A549 (cell line): ENCODE measurements around the gene ATP6AP1. TPM values are rescaled to one million over a fixed set of nuclear protein-coding genes. Genes with fewer than 3 reads are reported as not detected.

Experiments
- ATAC-seq, 2 experiments: fragments of 200-7000 bp in 1 of 2; fragments of >200 bp in 1 of 2; cut with Nextera tagmentation in 1 of 2; cut with Tn5 transposase in 1 of 2; 3 replicates each; pipeline versions ENCODE4 v1.8.0 to v1.9.1; 2018 to 2020; ENCODE audit warnings: mild to moderate bottlenecking in 1 of 2, moderate library complexity in 1 of 2
- CTCF ChIA-PET: fragments of 300-600 bp; sonication (Branson Sonifier 250); formaldehyde crosslinking; extraction: SDS; loops from one replicate; lab custom pipeline; 2021; ENCODE audit warnings: antibody characterized with exemption, inconsistent platforms; lab: Yijun Ruan, JAX
- POLR2A ChIA-PET: fragments of 350-600 bp; formaldehyde crosslinking; extraction: SDS; loops from one replicate; lab custom pipeline; 2021; ENCODE audit warnings: antibody characterized with exemption, inconsistent platforms; lab: Yijun Ruan, JAX
- DNase-seq, 2 experiments: peaks; one replicate each; pipeline versions ENCODE4 v3.0.0 to v3.0.0-alpha.2; 2011 to 2016; ENCODE audit warnings: low read depth in 1 of 2, low spot score in 1 of 2
- FAIRE-seq: peaks from 2 replicates; lab custom pipeline; 2011; peaks lifted over from hg19 to GRCh38; lab: Jason Lieb, UNC
- H3K27ac ChIP-seq, 2 experiments: fragments of >200 bp; sonication (Bioruptor Twin); formaldehyde crosslinking; 3 replicates each; pipeline ENCODE4 v1.5.1; 2016 to 2017
- H3K4me1 ChIP-seq: fragments of >200 bp; sonication (Bioruptor Twin); formaldehyde crosslinking; 3 replicates; pipeline ENCODE4 v1.6.1; 2016
- H3K4me2 ChIP-seq: fragments of >200 bp; sonication (Bioruptor Twin); formaldehyde crosslinking; 3 replicates; pipeline ENCODE4 v1.6.1; 2016
- H3K4me3 ChIP-seq: fragments of >200 bp; sonication (Bioruptor Twin); formaldehyde crosslinking; 3 replicates; pipeline ENCODE4 v1.5.1; 2016
- H3K9me3 ChIP-seq: fragments of >200 bp; sonication (Bioruptor Twin); formaldehyde crosslinking; 3 replicates; pipeline ENCODE4 v1.6.1; 2016
- CBX2 ChIP-seq: fragments of 200-600 bp; sonication (generic); IDR thresholded peaks from 2 replicates; pipeline ENCODE4 v1.6.1; 2016; ENCODE audit warnings: low read depth, mild to moderate bottlenecking, borderline replicate concordance
- CBX8 ChIP-seq: fragments of 200-600 bp; sonication (generic); IDR thresholded peaks from 2 replicates; pipeline ENCODE4 v1.6.1; 2016
- CEBPB ChIP-seq, 2 experiments: fragments of >200 bp in 1 of 2; sonication (Bioruptor Twin) in 1 of 2; formaldehyde crosslinking in 1 of 2; IDR thresholded peaks; 2 replicates each; pipeline ENCODE4 v1.6.1; 2012 to 2016
- CHD2 ChIP-seq: fragments of 150-350 bp; IDR thresholded peaks from 2 replicates; pipeline ENCODE4 v1.6.1; 2014; ENCODE audit warnings: low read length; ENCODE audit not compliant: partially characterized antibody
- CHD4 ChIP-seq: fragments of 200-600 bp; sonication (generic); IDR thresholded peaks from 2 replicates; pipeline ENCODE4 v1.6.1; 2016; ENCODE audit warnings: antibody characterized with exemption, mild to moderate bottlenecking, borderline replicate concordance
- E2F6 ChIP-seq: IDR thresholded peaks from 2 replicates; pipeline ENCODE4 v1.6.1; 2012; ENCODE audit warnings: low read depth, borderline replicate concordance
- EP300 ChIP-seq, 2 experiments: fragments of >200 bp; sonication (Bioruptor Twin); formaldehyde crosslinking; IDR thresholded peaks; 2 replicates in 1 of 2; 3 replicates in 1 of 2; pipeline ENCODE4 v1.6.1; 2016 to 2017
- HOXA7 ChIP-seq: fragments of 250-450 bp; sonication (Bioruptor Pico); IDR thresholded peaks from 2 replicates; pipeline ENCODE4 v1.5.0; 2020; ENCODE audit warnings: mild to moderate bottlenecking, moderate library complexity
- HOXB5 ChIP-seq: fragments of 250-450 bp; sonication (Bioruptor Pico); IDR thresholded peaks from 2 replicates; pipeline ENCODE4 v1.5.0; 2020; ENCODE audit warnings: mild to moderate bottlenecking, moderate library complexity
- JUN ChIP-seq, 2 experiments: fragments of >200 bp; sonication (Bioruptor Twin); formaldehyde crosslinking; IDR thresholded peaks; 2 replicates in 1 of 2; 3 replicates in 1 of 2; pipeline ENCODE4 v1.6.1; 2016 to 2017
- KDM1A ChIP-seq: fragments of 200-600 bp; sonication (generic); IDR thresholded peaks from 2 replicates; pipeline ENCODE4 v1.6.1; 2016; ENCODE audit warnings: low read depth, mild to moderate bottlenecking
- MAZ ChIP-seq: fragments of 150-350 bp; IDR thresholded peaks from 2 replicates; pipeline ENCODE4 v1.6.1; 2014; ENCODE audit warnings: antibody characterized with exemption, low read depth, low read length, borderline replicate concordance
- MYC ChIP-seq: IDR thresholded peaks from 2 replicates; pipeline ENCODE4 v1.6.1; 2012; ENCODE audit warnings: mild to moderate bottlenecking, inconsistent platforms, low read length, improper control_type of control experiment, borderline replicate concordance
- PBX3 ChIP-seq: IDR thresholded peaks from 2 replicates; pipeline ENCODE4 v1.6.1; 2012
- PHF8 ChIP-seq: fragments of 200-600 bp; sonication (generic); IDR thresholded peaks from 2 replicates; pipeline ENCODE4 v1.6.1; 2016; ENCODE audit warnings: low read depth, mild to moderate bottlenecking, antibody characterized with exemption, moderate library complexity, borderline replicate concordance
- RAD21 ChIP-seq, 2 experiments: fragments of >200 bp in 1 of 2; sonication (Bioruptor Twin) in 1 of 2; formaldehyde crosslinking in 1 of 2; IDR thresholded peaks in 1 of 2; conservative IDR thresholded peaks in 1 of 2; 2 replicates in 1 of 2; 3 replicates in 1 of 2; pipeline ENCODE4 v1.6.1; 2012 to 2018; ENCODE audit warnings: inconsistent platforms in 1 of 2
- RARB ChIP-seq: fragments of 250-450 bp; sonication (Bioruptor Pico); IDR thresholded peaks from 2 replicates; pipeline ENCODE4 v1.8.0; 2021; ENCODE audit warnings: mild to moderate bottlenecking, moderate library complexity
- RCOR1 ChIP-seq: fragments of 150-350 bp; IDR thresholded peaks from 2 replicates; pipeline ENCODE4 v1.6.1; 2014; ENCODE audit warnings: antibody characterized with exemption, low read length, low read depth
- RNF2 ChIP-seq: fragments of 200-600 bp; sonication (generic); IDR thresholded peaks from 2 replicates; pipeline ENCODE4 v1.6.1; 2016; ENCODE audit warnings: low read depth, mild to moderate bottlenecking, antibody characterized with exemption, moderate library complexity, borderline replicate concordance
- TFCP2L1 ChIP-seq: fragments of 250-450 bp; sonication (Bioruptor Pico); IDR thresholded peaks from 2 replicates; pipeline ENCODE4 v1.5.0; 2021; ENCODE audit warnings: mild to moderate bottlenecking
- USF2 ChIP-seq: fragments of 450-650 bp; IDR thresholded peaks from 2 replicates; pipeline ENCODE4 v1.6.1; 2014; ENCODE audit warnings: antibody characterized with exemption
- ZC3H11A ChIP-seq: fragments of 450-650 bp; IDR thresholded peaks from 2 replicates; pipeline ENCODE4 v1.6.1; 2014; ENCODE audit warnings: antibody characterized with exemption, mild to moderate bottlenecking
- ZFP36 ChIP-seq: fragments of 450-650 bp; IDR thresholded peaks from 2 replicates; pipeline ENCODE4 v1.6.1; 2014; ENCODE audit warnings: borderline replicate concordance; ENCODE audit not compliant: partially characterized antibody
- ZSCAN20 ChIP-seq: fragments of 250-450 bp; sonication (Bioruptor Pico); IDR thresholded peaks from 2 replicates; pipeline ENCODE4 v1.8.0; 2022; ENCODE audit warnings: mild to moderate bottlenecking, moderate library complexity
- WGBS: methylation state at CpG from one replicate; pipeline ENCODE4 v1.1.6; 2017; ENCODE audit errors: missing lambda C conversion rate; 5-methylcytosine and 5-hydroxymethylcytosine counted together
- polyA plus RNA-seq, 4 experiments: library from polyadenylated mRNA; depleted of rRNA in 3 of 4; stranded (reverse); fragments of >200 nt; fragmentation: RNase III in 1 of 4; extraction: RNeasy Plus Mini Kit Qiagen cat#74134 plus additional on column Dnase treatment in 1 of 4; gene quantifications; 2 replicates in 3 of 4; 3 replicates in 1 of 4; pipeline ENCODE4 v1.2.3, GENCODE V29; 2011 to 2017

Gene ATP6AP1
- polyA plus RNA-seq, 2 of the 4 experiments (the other 2 are of a cell fraction), result 62.6 to 81.7 TPM

GRCh38 chrX:154419189-154419588 is 9.3 kb upstream of the ATP6AP1 start:
- Histone ChIP-seq H3K27ac (no peak overlapping the region), H3K4me1 (no peaks in the 10 kb centered on the region), H3K9me3 (no peaks in the 10 kb centered on the region), H3K4me2 (no peak overlapping the region), H3K4me3 (no peak overlapping the region)
- 92% methylated on average over 7 of the region's 8 CpGs for WGBS
- no peak for DNase-seq
- no peak for FAIRE-seq
- TF ChIP-seq ZC3H11A (no peak), USF2 (no peak), EP300 (IDR thresholded peaks at IDR 0.05) (no peak), PBX3 (no peak), HOXB5 (CRISPR knock-in tag) (no peak), RAD21 (conservative IDR thresholded peaks at IDR 0.05 in 1 of 2, IDR thresholded peaks at IDR 0.05 in 1 of 2) (no peak), KDM1A (no peak), MYC (no peak), TFCP2L1 (CRISPR knock-in tag) (no peak), E2F6 (no peak), CEBPB (IDR thresholded peaks at IDR 0.05) (no peak)
- CTCF ChIA-PET, result interaction anchor here (1.4 kb wide), 1 partner anchor 115 kb away, joined by 3 read pairs; no protein-coding TSS in a partner anchor
- POLR2A ChIA-PET, result no interaction called here
- no peak for ATAC-seq

GRCh38 chrX:154419688-154420401 is 8.6 kb upstream of the ATP6AP1 start:
- ChIA-PET CTCF (interaction anchor here (1.3 to 1.4 kb wide), 2 partner anchors 35 to 114 kb away, joined by 3 read pairs; no protein-coding TSS in a partner anchor), POLR2A (no interaction called here)
- 94% methylated on average over 16 of the region's 19 CpGs for WGBS
- no peaks in the 10 kb centered on the region for H3K9me3 ChIP-seq
- no peak overlapping the region for H3K27ac ChIP-seq
- H3K4me1 ChIP-seq, result no peaks in the 10 kb centered on the region
- FAIRE-seq (no peak), ATAC-seq (peak in 1 of 2 experiments; percentile 15; a peak in 1 of 6 replicates), DNase-seq (no peak)
- H3K4me3 ChIP-seq, result no peak overlapping the region
- TF ChIP-seq USF2 (no peak), HOXA7 (CRISPR knock-in tag) (no peak), ZC3H11A (no peak), RARB (CRISPR knock-in tag) (no peak), CBX2 (no peak), ZFP36 (no peak), CHD2 (no peak), MYC (no peak), HOXB5 (CRISPR knock-in tag) (no peak), MAZ (no peak), CHD4 (no peak), ZSCAN20 (CRISPR knock-in tag) (no peak), RCOR1 (no peak), RNF2 (no peak), CBX8 (no peak), PHF8 (no peak), E2F6 (no peak), JUN (IDR thresholded peaks at IDR 0.05) (no peak)
- H3K4me2 ChIP-seq, result no peak overlapping the region
